ENCODE measurements around the gene TCF4. TPM values are rescaled to one million over a fixed set of nuclear protein-coding genes. Genes with fewer than 3 reads are reported as not detected.

Gene TCF4
- total and polyA plus RNA-seq, 10 donors: 14.6 to 200 (median 153) TPM

GRCh38 chr18:55501982-55502710, 85.8 kb downstream of the TCF4 start:
- no peak overlapping the region for H3K4me3 ChIP-seq
- H3K27me3 ChIP-seq (replicated peaks in 1 of 7): no peaks in the 10 kb centered on the region
- no peaks in the 10 kb centered on the region for H3K36me3 ChIP-seq
- H3K4me1 ChIP-seq: peaks cover 9 to 40% (median 24%) of the 10 kb centered on the region in 6 donors
- peak overlapping the region in 4 of 8 donors; percentile 11 to 34 (median 22) for H3K27ac ChIP-seq
- intact Hi-C loops (cut with DNase I; ENCODE audit: low total_unique reads): no loop called here
- no peaks in the 10 kb centered on the region for H3K9me3 ChIP-seq
- no peak for DNase-seq
- TF ChIP-seq CTCF (IDR thresholded peaks at IDR 0.05 in 8 of 11, conservative IDR thresholded peaks at IDR 0.05 in 3 of 11) (no peak), POLR2A (IDR thresholded peaks at IDR 0.05) (no peak), POLR2AphosphoS5 (IDR thresholded peaks at IDR 0.05) (no peak)
- 73 to 86% (median 79%) methylated on average over 2 of the region's 2 CpGs for WGBS, 5 donors

GRCh38 chr18:55501579-55501978, 86.4 kb downstream of the TCF4 start:
- 32 to 37% (median 35%) methylated on average over 3 of the region's 3 CpGs for WGBS, 5 donors
- H3K27me3 ChIP-seq (replicated peaks in 1 of 7): no peaks in the 10 kb centered on the region
- H3K27ac ChIP-seq: peak overlapping the region in 5 of 8 donors; percentile 11 to 34 (median 21)
- no peak for DNase-seq
- no peaks in the 10 kb centered on the region for H3K36me3 ChIP-seq
- H3K9me3 ChIP-seq: no peaks in the 10 kb centered on the region
- peaks cover 9 to 34% (median 23%) of the 10 kb centered on the region in 6 donors for H3K4me1 ChIP-seq
- no peak overlapping the region for H3K4me3 ChIP-seq
- intact Hi-C loops (cut with DNase I; ENCODE audit: low total_unique reads): no loop called here
- TF ChIP-seq POLR2AphosphoS5 (IDR thresholded peaks at IDR 0.05): no peak
- TF ChIP-seq CTCF (IDR thresholded peaks at IDR 0.05 in 8 of 11, conservative IDR thresholded peaks at IDR 0.05 in 3 of 11): no peak
- TF ChIP-seq POLR2A (IDR thresholded peaks at IDR 0.05): no peak

GRCh38 chr18:55500316-55501086, 87.5 kb downstream of the TCF4 start:
- no peak overlapping the region for H3K4me3 ChIP-seq
- H3K27ac ChIP-seq: peak overlapping the region in 6 of 8 donors; percentile 10 to 48 (median 38)
- no peaks in the 10 kb centered on the region for H3K27me3 ChIP-seq (replicated peaks in 1 of 7)
- peaks cover 5 to 24% (median 15%) of the 10 kb centered on the region in 6 donors for H3K4me1 ChIP-seq
- TF ChIP-seq POLR2AphosphoS5 (IDR thresholded peaks at IDR 0.05) (no peak), CTCF (IDR thresholded peaks at IDR 0.05 in 8 of 11, conservative IDR thresholded peaks at IDR 0.05 in 3 of 11) (no peak), POLR2A (IDR thresholded peaks at IDR 0.05) (no peak)
- intact Hi-C loops (cut with DNase I; ENCODE audit: low total_unique reads): no loop called here
- no peaks in the 10 kb centered on the region for H3K36me3 ChIP-seq
- no peaks in the 10 kb centered on the region for H3K9me3 ChIP-seq
- no peak for DNase-seq
- 46 to 69% (median 58%) methylated on average over 4 of the region's 4 CpGs for WGBS, 5 donors

GRCh38 chr18:55499526-55499925, 88.5 kb downstream of the TCF4 start:
- Histone ChIP-seq H3K9me3 (no peaks in the 10 kb centered on the region), H3K4me1 (peaks cover 5 to 24% (median 15%) of the 10 kb centered on the region in 6 donors), H3K4me3 (no peak overlapping the region), H3K36me3 (no peaks in the 10 kb centered on the region), H3K27me3 (replicated peaks in 1 of 7) (no peaks in the 10 kb centered on the region), H3K27ac (peak overlapping the region in 2 of 8 donors; percentile 42 to 45)
- intact Hi-C loops (cut with DNase I; ENCODE audit: low total_unique reads): no loop called here
- no peak for TF ChIP-seq CTCF (IDR thresholded peaks at IDR 0.05 in 8 of 11, conservative IDR thresholded peaks at IDR 0.05 in 3 of 11)
- no peak for DNase-seq
- 89 to 100% (median 96%) methylated on average over 3 of the region's 3 CpGs for WGBS, 5 donors

Measured in spleen (tissue), 11 donors.